HG02943 (cell line): ENCODE measurements around the gene MAPK11.

Experiments
- ATAC-seq: cut with Tn5 transposase; IDR thresholded peaks from one replicate; pipeline ENCODE4 v1.9.1; 2021; ENCODE audit warnings: mild to moderate bottlenecking, low read depth, moderate library complexity; ENCODE audit not compliant: unreplicated experiment

Gene MAPK11

DNA sequence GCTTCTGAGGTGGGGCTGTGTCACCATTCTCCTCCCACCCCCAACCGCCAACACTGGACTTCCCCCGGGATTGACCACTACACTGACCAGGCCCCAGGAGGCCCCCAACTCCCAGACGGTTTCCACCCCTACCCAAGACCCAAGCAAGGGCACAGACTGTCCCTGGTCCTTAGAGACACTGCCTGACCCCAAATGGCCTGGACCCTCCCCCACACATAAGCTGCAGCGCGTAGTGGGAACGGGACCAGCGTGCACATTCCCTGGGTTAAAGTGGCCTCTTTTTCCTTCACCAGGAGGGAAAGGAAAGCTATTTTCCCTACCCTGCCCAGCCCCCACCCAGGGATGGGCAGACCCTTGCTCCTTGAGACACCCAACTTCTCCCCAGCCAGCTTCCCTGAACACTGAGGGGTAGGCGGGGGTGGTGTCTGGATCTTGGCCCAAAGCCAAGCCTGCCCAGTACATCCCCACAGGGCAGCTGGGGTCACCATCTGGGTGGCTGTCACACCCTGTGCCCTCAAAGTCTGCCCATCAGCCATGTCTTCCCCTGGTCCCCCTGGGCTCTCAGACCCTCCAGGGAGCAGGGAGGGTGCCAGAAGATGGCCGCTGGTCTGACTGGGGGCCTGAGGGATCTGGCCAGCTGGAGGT lies 7.1 kb downstream of the MAPK11 start:
- no peak for ATAC-seq

- no peak for ATAC-seq
Observed at GRCh38 chr22:50262460-50262911, 7.7 kb downstream of the MAPK11 start.

DNA sequence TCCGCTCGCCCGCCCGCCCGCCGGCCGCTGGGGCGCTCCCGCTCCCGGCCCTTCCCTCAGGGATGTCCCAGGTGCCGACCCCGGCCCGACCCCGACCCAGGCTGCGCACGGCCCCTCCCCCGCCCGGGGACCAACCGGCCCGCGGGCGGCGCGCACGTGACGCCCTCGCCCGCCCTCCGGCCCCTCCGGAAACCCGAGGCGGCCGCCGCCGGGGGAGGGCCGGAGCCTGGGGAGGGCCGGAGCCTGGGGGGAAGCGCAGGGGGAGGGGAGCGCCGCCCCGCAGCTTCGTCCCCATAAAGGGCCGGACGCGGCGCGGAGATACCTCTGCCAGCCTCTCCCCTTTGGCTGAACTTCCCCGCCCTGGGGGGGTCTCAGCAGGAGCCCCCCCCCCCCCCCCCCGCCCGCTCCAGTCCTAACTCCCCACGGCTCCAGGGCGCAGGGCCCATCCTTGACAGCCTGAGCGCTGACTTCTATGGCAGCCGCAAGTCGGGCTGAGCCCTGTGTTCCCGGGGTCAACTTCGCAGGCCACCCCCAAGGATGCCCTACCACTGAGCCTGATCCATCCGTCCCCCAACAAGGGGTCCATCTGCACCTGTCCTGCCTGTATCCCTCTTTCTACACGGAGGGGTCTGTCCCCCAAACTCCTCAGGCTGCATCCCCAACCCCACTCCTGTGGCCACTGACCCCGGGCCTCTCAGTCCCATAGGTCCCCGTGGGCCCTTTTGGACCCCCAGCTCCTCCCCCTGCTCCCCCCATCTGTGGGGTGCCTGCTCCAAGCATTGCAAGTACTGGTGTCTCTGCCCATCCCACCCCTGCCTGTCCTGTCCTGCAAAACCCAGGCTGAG lies 8.3 kb downstream of the MAPK11 start, which contains the start of gene MAPK12:
TSS of gene MAPK12 (minus strand) at position 69 of the 845 bp plus-strand sequence. CDS start 174 bp downstream, outside the sequence.
- ATAC-seq, result no peak

DNA sequence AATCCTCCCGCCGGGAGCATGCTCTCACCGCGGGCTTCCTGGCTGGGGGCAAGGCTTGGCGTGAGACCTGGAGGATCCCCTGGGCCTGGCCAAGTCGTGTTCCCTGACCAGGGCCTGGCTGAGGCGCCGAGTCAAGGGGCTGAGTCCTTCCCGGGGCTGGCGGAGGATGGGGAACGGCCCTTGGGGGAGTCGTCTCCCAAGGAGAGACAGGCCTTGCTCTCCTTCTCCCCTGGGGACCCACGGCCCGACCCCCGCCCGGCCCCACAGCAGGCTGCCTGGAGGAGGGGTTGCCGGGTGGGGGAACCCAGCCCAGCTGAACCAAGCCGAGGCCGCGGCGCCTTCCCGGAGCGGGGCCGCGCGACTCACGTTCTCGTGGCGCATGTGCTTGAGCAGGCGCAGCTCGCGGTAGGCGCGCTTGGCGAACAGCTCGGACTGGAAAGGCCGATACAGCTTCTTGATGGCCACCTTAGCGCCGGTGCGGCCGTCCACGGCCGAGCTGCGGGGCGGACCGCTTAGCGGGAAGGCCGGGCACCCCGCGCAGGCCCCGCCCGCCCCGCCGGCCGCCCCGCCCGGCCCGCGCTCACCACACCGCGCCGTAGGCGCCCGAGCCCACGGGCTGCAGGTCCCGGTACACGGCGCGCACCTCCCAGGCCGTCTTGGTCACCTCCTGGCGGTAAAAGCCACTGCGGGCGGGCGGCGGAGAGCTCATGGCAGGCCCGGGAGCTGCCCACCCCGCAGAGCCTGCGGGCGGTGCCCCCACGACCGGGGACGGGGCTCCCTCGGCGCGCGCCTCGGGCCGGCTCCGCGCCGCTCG lies 9.2 kb downstream of the MAPK11 start:
- no peak for ATAC-seq

GRCh38 chr22:50260434-50260800 lies 9.8 kb downstream of the MAPK11 start:
- ATAC-seq, result no peak

GRCh38 chr22:50259302-50259701 lies 10.9 kb downstream of the MAPK11 start:
- no peak for ATAC-seq

- ATAC-seq, result no peak
Observed at GRCh38 chr22:50258361-50259292, 11.6 kb downstream of the MAPK11 start.

DNA sequence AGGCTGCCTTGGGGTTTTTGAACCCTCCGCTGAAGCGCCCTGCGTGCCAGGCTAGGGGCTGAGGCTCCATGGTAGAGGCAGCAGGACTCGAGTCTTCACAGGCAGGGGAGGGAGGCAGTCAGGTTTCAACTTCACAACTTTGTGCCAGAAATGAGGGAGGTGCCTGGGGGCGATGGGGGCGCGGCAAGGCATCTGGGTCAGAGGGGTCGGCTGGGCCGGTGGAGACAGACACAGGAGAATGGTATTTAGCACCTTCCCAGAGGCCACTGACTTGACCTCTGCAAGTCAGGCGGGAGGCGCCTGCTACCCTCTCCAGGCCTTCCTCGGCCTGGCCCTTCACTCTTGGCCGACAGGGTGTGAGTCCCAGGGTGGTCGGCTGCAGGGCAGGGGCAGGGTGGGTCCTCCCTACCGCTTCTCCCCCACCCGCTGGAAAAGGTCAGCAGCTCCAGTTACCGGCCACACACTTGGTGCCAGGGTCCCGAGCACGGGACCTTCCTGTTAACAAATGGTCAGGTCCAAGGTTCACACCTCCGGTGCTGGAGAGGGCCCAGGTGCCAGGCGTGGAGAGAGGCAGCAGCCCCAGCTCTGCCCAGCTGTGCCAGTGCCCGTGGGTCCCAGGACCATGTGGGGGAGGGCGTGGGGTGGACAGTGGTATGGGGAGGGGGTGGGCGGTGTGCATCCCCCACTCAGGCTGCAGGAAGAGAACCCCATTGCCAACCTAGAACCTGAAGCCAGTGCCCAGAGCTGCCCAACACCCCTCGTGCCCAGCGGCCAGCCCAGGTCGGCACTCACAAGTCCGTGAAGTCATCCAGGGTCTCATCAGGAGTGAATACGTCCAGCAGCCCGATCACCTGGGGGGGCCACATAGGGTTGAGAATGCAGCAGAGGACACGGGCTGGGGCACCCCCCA lies 12.5 kb downstream of the MAPK11 start:
- ATAC-seq, result no peak

GRCh38 chr22:50257041-50257440 lies 13.1 kb downstream of the MAPK11 start:
- no peak for ATAC-seq

GRCh38 chr22:50256258-50256862 lies 13.8 kb downstream of the MAPK11 start:
- no peak for ATAC-seq

DNA sequence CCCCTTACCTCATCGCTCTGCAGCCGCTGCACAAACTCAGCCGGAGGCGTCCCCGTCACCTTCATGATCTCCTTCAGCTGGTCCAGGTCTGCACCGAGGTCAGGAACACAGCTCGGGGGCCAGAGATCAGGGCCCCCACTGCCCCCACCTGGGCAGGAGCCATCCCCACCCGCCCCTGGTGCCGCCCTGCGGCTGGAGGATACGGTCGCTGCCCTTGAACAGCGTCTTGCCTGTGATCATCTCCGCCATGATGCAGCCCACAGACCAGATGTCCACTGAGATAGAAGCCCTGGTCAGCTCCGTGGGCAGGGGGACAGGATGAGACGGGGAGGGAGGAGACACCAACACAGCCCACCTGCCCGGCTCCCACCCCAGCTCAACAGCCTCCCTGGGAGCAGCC lies 14.6 kb downstream of the MAPK11 start:
- no peak for ATAC-seq

GRCh38 chr22:50255099-50255498 lies 15.1 kb downstream of the MAPK11 start:
- no peak for ATAC-seq

- no peak for ATAC-seq
Observed at GRCh38 chr22:50253941-50254340, 16.2 kb downstream of the MAPK11 start.

GRCh38 chr22:50253046-50253915 lies 16.9 kb downstream of the MAPK11 start:
- ATAC-seq, result no peak

GRCh38 chr22:50252082-50253045 lies 17.8 kb downstream of the MAPK11 start:
- ATAC-seq, result no peak

GRCh38 chr22:50251477-50252081 lies 18.6 kb downstream of the MAPK11 start:
- no peak for ATAC-seq
